Fibroblast of skin of abdomen (primary cell): Measurements from ENCODE around the gene BOC.

Experiments
- DNase-seq: peaks from one replicate; pipeline ENCODE4 v3.0.0-alpha.2; 2013

Gene BOC

GRCh38 chr3:113271189-113271588 is 59.8 kb downstream of the BOC start:
- DNase-seq = no peak

- no peak for DNase-seq
Observed at GRCh38 chr3:113271594-113272384, 60.4 kb downstream of the BOC start.

- DNase-seq = no peak
Observed at GRCh38 chr3:113272385-113272779, 61.0 kb downstream of the BOC start.

GRCh38 chr3:113273011-113273410 is 61.7 kb downstream of the BOC start:
- DNase-seq = no peak

- DNase-seq = no peak
Observed at GRCh38 chr3:113273604-113274378, 62.4 kb downstream of the BOC start.

- DNase-seq = no peak
Observed at GRCh38 chr3:113274425-113275257, 63.3 kb downstream of the BOC start.

GRCh38 chr3:113275258-113275556 is 63.9 kb downstream of the BOC start:
- DNase-seq = no peak

- DNase-seq = no peak
Observed at GRCh38 chr3:113275583-113275928, 64.2 kb downstream of the BOC start.

GRCh38 chr3:113275929-113276750 is 64.8 kb downstream of the BOC start:
- peak; percentile 28 for DNase-seq

- no peak for DNase-seq
Observed at GRCh38 chr3:113276751-113277080, 65.4 kb downstream of the BOC start.

GRCh38 chr3:113277414-113277813 is 66.1 kb downstream of the BOC start:
- no peak for DNase-seq

GRCh38 chr3:113277941-113278598 is 66.7 kb downstream of the BOC start:
- no peak for DNase-seq

GRCh38 chr3:113278599-113278955 is 67.2 kb downstream of the BOC start:
- DNase-seq = no peak

- no peak for DNase-seq
Observed at GRCh38 chr3:113279686-113280085, 68.3 kb downstream of the BOC start.

GRCh38 chr3:113283306-113283705 is 71.9 kb downstream of the BOC start:
- no peak for DNase-seq

- DNase-seq = no peak
Observed at GRCh38 chr3:113284453-113285050, 73.2 kb downstream of the BOC start.

GRCh38 chr3:113285226-113285625 is 73.9 kb downstream of the BOC start:
- no peak for DNase-seq

- peak; percentile 33 for DNase-seq
Observed at GRCh38 chr3:113285741-113286140, 74.4 kb downstream of the BOC start.

- no peak for DNase-seq
Observed at GRCh38 chr3:113286524-113286923, 75.2 kb downstream of the BOC start.

GRCh38 chr3:113287111-113287802 is 75.9 kb downstream of the BOC start:
- DNase-seq = peak; percentile 61
